GM18868 (cell line): ENCODE results near the gene TMEM38B.
"Not testable (repeated sequence)": the region's sequence is repeated elsewhere in the genome, so short reads cannot be mapped to it uniquely, and the experiment has no call there.

Source experiments
- ATAC-seq: cut with Tn5 transposase; IDR thresholded peaks from one replicate; pipeline ENCODE4 v1.9.1; 2021; ENCODE audit warnings: mild to moderate bottlenecking, moderate library complexity; ENCODE audit not compliant: unreplicated experiment

The TMEM38B gene

DNA sequence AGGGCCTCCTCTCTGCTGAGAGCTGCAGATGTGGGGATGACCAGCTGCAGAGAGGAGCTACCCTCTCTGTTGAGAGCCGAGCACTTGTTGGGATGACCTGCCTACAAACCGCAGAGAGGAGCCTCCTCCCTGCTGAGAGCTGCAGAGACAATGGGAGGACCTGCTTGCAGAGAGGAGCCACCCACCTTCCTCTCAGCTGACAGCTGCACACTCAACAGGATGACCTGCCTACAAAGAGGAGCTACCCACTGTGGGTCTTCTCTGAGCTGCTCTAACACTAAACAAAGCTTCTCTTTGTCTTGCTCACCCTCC lies 19.6 kb downstream of the TMEM38B start:
- no peak for ATAC-seq

DNA sequence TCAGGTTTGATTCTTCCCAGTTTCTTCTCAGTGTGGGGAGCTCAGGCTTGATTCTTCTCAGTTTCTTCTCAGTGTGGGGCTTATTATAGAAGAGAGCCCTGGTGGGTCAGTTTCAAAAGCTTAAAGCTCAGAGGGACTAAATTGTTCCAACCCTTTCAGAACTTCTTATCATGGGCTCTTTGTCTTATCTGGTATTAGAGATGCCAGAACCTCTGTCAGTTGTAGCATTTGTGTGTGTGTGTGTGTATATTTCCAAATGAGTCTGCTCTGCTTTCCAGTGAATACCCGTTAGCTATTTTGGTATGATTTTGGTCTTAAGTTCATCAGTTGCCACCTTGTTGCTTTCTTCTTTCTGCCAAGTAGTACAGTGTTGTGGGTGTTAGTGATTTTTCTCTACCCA lies 21.8 kb downstream of the TMEM38B start:
- ATAC-seq, result no peak

DNA sequence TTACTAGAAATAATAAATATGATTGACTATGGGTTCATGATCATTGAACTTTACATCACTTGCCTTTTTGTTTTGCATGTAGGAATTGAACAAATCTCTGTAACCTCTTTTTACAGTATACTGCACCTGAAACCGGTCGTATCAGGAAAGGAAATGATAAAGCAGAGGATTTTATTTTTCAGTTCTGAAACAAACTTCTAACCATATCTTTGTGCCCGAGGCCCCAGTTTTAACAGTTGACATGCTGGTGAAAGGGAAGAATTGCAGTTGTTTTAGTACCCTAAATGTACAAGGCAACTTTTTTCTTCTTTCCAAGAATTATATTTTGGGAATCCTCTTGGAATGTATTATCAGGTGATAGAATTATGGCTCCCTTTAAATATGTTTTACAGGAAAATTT lies 27.8 kb downstream of the TMEM38B start:
- ATAC-seq, result no peak

DNA sequence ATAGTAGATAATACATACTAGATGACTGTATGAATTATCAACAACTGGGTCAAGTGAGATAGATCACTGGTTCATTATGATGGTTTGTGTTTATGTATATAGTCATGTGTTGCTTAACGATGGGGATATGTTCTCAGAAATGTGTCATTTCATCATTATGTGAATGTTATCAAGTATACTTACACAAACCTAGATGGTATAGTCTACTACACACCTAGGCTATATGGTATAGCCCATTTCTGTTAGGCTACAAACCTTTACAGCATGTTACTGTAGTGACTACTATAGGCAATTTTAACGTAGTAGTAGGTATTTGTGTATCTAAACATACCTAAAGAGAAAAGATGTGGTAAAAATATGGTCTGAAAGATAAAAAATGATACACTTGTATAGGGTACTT lies 31.0 kb downstream of the TMEM38B start:
- no peak for ATAC-seq

DNA sequence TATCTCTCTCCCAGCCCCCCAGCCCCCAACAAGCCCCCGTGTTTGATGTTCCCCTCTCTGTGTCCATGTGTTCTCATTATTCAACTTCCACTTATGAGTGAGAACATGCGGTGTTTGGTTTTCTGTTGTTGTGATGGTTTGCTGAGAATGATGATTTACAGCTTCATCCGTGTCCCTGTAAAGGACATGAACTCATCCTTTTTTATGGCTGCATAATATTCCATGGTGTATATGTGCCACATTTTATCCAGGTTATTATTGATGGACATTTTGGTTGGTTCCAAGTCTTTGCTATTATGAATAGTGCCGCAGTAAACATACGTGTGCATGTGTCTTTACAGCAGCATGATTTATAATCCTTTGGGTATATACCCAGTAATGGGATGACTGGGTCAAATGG lies 33.9 kb downstream of the TMEM38B start:
- not testable (repeated sequence) for ATAC-seq

DNA sequence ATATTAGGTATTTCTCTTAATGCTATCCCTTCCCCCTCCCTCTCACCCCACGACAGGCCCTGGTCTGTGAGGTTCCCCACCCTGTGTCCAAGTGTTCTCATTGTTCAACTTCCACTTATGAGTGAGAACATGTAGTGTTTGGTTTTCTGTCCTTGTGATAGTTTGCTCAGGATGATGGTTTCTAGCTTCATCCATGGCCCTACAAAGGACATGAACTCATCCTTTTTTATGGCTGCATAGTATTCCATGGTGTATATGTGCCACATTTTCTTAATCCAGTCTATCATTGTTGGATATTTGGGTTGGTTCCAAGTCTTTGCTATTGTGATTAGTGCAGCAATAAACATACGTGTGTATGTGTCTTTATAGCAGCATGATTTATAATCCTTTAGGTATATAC lies 37.1 kb downstream of the TMEM38B start:
- ATAC-seq, result not testable (repeated sequence)

DNA sequence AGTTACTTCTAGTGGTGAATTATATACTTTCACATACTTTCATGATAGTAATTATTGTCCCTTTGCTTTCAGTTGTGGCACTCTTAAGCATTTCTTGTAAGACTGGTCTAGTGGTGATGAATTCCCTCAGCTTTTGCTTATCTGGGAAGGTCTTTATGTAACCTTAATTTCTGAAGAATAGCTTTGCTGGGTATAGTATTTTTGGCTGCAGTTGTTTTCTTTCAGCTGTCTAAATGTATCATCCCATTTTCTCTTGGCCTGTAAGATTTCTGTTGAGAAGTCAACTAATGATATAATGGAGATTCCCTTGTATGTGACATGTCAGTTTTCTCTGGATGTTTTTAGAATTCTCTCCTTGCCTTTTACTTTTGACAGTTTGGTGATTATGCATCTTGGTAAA lies 41.0 kb downstream of the TMEM38B start:
- ATAC-seq, result no peak

DNA sequence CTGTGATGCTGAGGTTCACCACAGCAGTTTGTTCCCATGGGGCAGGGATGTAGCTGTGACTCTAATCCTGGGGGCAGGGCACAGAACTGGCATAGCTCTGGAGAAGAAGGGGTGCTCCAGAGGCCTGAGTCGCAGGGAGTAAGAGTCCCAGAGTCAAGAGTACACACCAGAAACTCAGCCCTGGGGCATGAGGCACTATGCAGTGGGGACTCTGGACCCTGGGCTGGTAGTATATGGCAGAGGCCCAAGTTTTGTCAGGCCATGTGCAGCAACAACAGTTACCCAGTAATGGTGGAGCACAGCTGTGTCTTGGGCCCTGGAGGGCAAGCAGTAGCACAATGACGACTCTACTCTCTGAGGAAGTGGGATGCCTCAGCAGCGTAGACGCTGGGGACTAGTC lies 42.9 kb downstream of the TMEM38B start:
- no peak for ATAC-seq

DNA sequence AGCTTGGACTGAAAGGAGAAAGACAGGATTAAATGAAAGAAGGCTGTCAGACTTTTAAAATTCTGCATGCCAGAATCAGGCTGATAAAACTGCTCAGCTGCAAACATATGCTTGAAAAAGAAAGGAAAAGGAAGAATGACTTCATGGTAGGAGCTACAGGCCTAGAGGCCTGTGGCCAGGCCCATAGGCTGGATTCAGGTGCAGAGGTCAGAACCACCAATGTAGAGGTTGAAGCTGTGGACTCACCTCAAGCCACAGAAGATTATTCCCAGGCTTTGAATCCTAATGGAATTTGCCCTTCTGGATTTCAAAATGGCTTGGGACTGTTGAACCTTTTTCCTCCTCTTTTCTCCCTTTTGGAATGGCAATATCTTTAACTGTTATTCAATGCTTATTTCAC lies 47.7 kb downstream of the TMEM38B start:
- no peak for ATAC-seq

DNA sequence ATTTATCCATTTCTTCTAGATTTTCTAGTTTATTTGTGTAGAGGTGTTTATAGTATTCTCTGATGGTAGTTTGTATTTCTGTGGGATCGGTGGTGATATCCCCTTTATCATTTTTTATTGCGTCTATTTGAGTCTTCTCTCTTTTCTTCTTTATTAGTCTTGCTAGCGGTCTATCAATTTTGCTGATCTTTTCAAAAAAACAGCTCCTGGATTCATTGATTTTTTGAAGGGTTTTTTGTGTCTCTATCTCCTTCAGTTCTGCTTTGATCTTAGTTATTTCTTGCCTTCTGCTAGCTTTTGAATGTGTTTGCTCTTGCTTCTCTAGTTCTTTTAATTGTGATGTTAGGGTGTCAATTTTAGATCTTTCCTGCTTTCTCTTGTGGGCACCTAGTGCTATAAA lies 53.0 kb downstream of the TMEM38B start:
- not testable (repeated sequence) for ATAC-seq

DNA sequence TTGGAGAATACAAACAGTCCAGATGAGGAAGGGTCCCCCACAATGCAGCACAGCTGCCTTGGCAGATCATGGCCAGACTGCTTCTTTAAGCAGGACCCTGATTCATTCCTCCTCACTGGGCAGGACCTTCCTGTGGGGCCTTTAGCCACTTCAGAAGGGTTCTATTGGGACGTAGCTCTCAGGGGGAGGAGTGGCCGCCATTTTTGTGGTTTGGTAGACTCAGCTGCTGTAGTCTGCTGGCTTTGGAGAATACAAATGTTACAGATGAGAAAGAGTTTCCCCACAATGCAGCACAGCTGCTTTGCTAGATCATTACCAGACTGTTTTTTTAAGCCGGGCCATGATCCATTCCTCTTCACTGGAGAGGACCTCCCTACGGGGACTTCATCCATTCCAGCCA lies 57.4 kb downstream of the TMEM38B start:
- no peak for ATAC-seq

DNA sequence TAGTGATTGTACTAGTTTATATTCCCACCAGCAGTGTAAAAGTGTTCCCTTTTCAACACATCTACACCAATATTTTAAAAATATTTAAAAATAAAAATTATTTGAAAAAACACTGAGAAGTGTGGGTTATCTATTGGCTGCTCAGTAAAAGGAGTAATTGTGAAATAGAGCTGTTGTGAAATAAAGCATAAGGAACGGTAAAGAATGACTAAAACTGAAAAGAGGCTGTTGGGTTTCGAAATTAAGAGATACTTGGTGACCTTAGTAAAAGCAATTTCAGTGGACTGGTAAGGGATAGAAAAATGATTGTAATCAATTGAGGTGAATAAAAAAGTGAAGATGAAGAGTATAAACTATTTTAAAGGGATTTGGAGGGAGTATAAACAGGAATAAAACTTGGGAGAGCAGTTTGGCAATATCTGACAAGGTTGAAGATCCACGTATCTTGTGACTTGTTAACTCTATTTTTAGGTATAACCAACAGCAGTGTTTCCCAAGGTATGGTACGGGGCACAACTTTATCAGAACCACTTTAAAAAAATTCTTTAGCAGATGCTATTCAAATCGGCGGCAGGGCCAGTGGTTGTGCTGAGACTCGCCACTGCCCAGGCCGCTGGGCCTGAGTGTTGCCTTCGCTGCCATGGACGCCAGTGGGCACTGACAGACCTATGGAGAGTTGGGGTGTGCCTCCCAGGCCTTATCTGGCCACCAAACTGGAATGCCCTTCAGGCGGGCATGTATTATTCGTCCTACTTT lies 63.3 kb downstream of the TMEM38B start:
- ATAC-seq, result no peak

DNA sequence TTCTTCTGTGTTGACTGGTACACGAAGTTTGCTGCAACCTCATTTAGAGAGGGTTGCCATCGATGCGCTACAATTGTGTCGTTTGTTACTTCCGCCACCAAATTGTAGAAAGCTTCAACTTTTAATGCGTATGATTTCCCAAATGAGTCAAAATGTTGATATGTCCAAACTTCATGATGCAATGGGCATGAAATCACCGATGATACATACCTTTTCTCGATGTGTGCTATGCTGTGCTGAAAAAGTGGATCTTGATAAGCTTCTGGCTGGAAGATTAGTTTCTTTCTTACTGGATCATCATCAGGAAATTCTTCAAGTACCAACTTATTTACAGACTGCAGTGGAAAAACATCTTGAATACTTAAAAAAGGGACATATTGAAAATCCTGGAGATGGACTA lies 65.7 kb downstream of the TMEM38B start:
- no peak for ATAC-seq

DNA sequence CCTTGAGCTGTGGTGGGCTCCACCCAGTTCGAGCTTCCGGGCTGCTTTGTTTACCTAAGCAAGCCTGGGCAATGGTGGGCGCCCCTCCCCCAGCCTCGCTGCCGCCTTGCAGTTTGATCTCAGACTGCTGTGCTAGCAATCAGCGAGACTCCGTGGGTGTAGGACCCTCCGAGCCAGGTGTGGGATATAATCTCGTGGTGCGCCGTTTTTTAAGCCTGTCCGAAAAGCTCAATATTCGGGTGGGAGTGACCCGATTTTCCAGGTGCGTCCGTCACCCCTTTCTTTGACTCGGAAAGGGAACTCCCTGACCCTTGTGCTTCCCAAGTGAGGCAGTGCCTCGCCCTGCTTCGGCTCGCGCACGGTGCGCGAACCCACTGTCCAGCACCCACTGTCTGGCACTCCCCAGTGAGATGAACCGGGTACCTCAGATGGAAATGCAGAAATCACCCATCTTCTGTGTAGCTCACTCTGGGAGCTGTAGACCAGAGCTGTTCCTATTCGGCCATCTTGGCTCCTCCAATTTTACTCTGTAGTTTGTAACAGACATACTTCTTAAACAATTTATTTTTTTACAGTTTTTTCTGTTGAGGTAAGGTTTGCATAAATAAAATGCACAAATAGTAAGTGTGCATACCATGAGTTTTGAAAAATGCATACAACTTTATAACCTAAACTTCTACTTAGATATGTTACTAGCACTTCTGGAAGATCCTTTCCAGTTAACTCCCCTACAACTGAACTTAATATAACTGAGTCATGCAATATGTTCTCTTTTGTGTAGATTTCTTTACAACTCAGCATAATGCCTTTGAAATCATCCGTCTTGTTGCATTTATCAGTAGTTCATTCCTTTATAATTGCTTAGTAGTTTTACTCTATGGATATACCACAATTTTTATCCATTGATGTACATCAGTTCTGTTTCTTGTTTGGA lies 88.5 kb downstream of the TMEM38B start:
- ATAC-seq, result not testable (repeated sequence)

DNA sequence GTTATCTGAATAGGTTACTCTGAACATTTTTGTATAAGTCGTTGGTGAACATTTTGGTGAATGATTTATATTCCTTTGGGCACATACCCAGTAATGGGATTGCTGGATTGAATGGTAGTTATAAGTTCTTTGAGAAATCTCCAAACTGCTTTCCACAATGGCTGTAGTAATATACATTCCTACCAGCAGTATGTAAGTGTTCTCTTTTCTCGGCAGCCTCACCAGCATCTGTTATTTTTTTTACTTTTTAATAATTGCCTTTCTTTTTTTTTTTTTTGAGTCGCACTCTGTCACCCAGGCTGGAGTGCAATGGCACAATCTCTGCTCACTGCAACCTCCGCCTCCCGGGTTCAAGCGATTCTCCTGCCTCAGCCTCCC lies 89.1 kb downstream of the TMEM38B start:
- not testable (repeated sequence) for ATAC-seq

DNA sequence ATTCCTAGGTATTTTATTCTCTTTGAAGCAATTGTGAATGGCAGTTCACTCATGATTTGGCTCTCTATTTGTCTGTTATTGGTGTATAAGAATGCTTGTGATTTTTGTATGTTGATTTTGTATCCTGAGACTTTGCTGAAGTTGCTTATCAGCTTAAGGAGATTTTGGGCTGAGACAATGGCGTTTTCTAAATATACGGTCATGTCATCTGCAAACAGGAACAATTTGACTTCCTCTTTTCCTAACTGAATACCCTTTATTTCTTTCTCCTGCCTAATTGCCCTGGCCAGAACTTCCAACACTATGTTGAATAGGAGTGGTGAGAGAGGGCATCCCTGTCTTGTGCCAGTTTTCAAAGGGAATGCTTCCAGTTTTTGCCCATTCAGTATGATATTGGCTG lies 92.5 kb downstream of the TMEM38B start:
- ATAC-seq, result not testable (repeated sequence)

DNA sequence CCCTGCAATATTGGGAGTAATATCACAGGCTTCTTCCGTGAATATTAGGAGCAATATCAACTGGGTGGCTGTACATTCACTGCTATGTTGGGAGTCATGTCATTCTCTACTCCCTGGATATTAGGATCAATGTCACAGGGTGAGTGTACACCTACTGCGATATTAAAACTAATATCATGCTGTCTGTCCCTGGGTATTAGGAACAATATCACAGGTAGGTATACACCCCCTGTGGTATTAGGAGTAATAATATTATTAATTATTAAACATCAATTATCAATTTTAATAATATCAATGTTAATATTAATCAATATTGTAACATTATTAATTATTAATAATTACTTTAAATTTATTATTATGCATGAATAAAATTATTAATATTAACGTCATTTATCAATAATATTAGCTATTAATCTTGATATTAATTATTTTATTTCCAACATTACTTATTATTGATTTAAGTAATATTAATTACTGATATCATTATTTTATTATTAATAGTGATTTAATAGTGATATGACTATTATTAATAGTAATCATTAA lies 121.9 kb downstream of the TMEM38B start:
- no peak for ATAC-seq

DNA sequence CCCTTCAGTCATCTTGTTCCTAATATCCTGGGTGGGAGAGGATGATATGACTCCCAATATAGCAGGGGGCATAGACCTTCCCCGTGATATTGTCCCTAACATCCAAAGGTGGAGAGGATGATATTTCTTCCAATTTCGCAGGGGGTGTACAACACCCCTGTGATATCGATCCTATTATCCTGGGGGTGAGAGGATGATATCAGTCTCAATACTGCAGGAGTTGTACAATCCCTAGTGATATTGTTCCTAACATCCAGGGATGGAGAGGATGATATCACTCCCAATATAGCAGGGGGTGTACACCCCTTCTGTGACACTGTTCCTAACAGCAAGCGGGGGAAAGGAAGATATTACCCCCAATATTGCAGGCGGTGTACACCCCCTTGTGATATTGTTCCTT lies 122.6 kb downstream of the TMEM38B start:
- ATAC-seq, result no peak

DNA sequence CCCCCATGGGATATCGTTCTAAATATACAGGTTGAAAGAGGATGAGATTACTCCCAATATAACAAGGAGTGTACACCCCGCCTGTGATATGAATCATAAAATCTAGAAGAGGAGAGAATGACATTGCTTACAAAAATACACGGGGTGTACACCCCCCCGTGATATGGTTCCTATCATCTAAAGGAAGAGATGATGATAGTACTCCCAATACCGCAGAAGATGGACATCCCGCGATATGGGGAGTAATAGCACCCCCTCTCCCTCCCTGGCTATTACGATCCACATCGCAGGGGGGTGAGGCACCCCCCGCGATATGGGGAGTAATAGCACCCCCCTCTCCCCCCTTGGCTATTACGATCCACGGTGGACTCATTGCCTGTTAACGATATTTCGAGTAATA lies 124.6 kb downstream of the TMEM38B start:
- no peak for ATAC-seq

DNA sequence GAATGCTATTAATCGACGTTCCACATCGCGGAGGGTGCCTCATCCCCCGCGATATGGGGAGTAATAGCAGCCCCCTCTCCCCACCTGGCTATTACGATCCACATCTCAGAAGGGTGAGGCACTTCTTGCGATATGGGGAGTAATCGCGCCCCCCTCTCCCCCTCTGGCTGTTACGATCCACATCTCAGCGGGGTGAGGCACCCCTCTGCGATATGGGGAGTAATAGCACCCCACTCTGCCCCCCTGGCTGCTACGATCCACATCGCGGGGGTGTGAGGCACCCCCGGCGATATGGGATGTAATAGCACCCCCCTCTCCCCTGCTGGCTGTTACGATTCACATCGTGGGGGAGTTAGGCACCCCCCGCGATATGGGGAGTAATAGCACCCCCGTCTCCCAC lies 128.5 kb downstream of the TMEM38B start:
- ATAC-seq, result no peak
